HepG2 (cell line): ENCODE results near the gene TTPAL. TPM values are rescaled to one million over a fixed set of nuclear protein-coding genes. Genes with fewer than 3 reads are reported as not detected.
A peak's percentile ranks its signal among the peaks of the same experiment; 100 is the strongest.

Experiments used
- ATAC-seq: fragments of 200-7000 bp; cut with Tn5 transposase; 3 replicates; pipeline ENCODE4 v1.9.1; 2020; ENCODE audit warnings: mild to moderate bottlenecking, moderate library complexity
- Bru-seq: library from RNA; stranded (reverse); fragments of 400-500 nt; gene quantifications from one replicate; lab custom pipeline; 2021; lab: Mats Ljungman, UMichigan
- BruChase-seq, 2 experiments: library from RNA; stranded (reverse); fragments of 400-500 nt; gene quantifications; one replicate each; lab custom pipeline; 2021; lab: Mats Ljungman, UMichigan
- BruUV-seq: library from RNA; stranded (reverse); fragments of 400-500 nt; replicated peaks from 2 replicates; lab custom pipeline; 2021; lab: Mats Ljungman, UMichigan
- CTCF ChIA-PET: fragments of 300-600 bp; formaldehyde crosslinking; extraction: SDS; loops from one replicate; lab custom pipeline; 2021; ENCODE audit warnings: low total read pairs, inconsistent platforms, low intra/inter-chr PET ratio; lab: Yijun Ruan, JAX
- POLR2A ChIA-PET: fragments of 350-600 bp; sonication (Branson Sonifier 250); formaldehyde crosslinking; loops from one replicate; lab custom pipeline; 2020; ENCODE audit warnings: antibody characterized with exemption, inconsistent platforms; lab: Yijun Ruan, JAX
- DNase-seq: peaks from one replicate; pipeline ENCODE4 v3.0.0-alpha.2; 2015; ENCODE audit warnings: low spot score
- FAIRE-seq: peaks from 3 replicates; lab custom pipeline; 2011; peaks lifted over from hg19 to GRCh38; lab: Jason Lieb, UNC
- H2AFZ ChIP-seq: one replicate; pipeline ENCODE4 v1.6.1; 2011; ENCODE audit warnings: low read length, inconsistent platforms
- H3K27ac ChIP-seq: fragments of 300-600 bp; 3 replicates; pipeline ENCODE4 v1.8.0; 2011; ENCODE audit warnings: mixed run types, mild to moderate bottlenecking, mixed read lengths, low read length, inconsistent platforms; ENCODE audit not compliant: insufficient read depth; ENCODE audit errors: extremely low read length
- H3K27me3 ChIP-seq, 2 experiments: fragments of 200-600 bp in 1 of 2; 2 replicates in 1 of 2; 3 replicates in 1 of 2; pipeline versions ENCODE4 v1.6.0 to v1.8.0; 2011; ENCODE audit warnings: low read length in 2 of 2, mild to moderate bottlenecking in 2 of 2, moderate library complexity in 2 of 2, inconsistent platforms in 1 of 2; ENCODE audit not compliant: insufficient read depth in 2 of 2, control insufficient read depth in 1 of 2
- H3K36me3 ChIP-seq, 2 experiments: fragments of 200-600 bp in 1 of 2; replicated peaks in 1 of 2; 2 replicates in 1 of 2; 3 replicates in 1 of 2; pipeline versions ENCODE4 v1.5.1 to v1.8.0; 2011; ENCODE audit warnings: low read length in 2 of 2, inconsistent platforms in 1 of 2; ENCODE audit not compliant: insufficient read depth in 2 of 2, control insufficient read depth in 1 of 2
- H3K4me1 ChIP-seq: 2 replicates; pipeline ENCODE4 v1.5.1; 2012; ENCODE audit warnings: low read length, inconsistent platforms; ENCODE audit not compliant: insufficient read depth
- H3K4me2 ChIP-seq: 2 replicates; pipeline ENCODE4 v1.6.0; 2011; ENCODE audit warnings: low read depth, low read length, inconsistent platforms
- H3K4me3 ChIP-seq, 3 experiments: fragments of 200-600 bp in 1 of 3; sonication (generic), shearing (Covaris generic) in 1 of 3; replicated peaks in 1 of 3; 2 replicates each; pipeline ENCODE4 v1.5.1; 2011 to 2016; ENCODE audit warnings: low read length in 3 of 3, inconsistent platforms in 2 of 3, low read depth in 2 of 3, mild to moderate bottlenecking in 2 of 3, control low read depth in 1 of 3, mixed read lengths in 1 of 3; ENCODE audit not compliant: insufficient read depth in 1 of 3
- H3K79me2 ChIP-seq: one replicate; pipeline ENCODE4 v1.6.1; 2011; ENCODE audit warnings: low read length, inconsistent platforms; ENCODE audit not compliant: insufficient read depth
- H3K9ac ChIP-seq: 2 replicates; pipeline ENCODE4 v1.6.0; 2011; ENCODE audit warnings: mild to moderate bottlenecking, low read depth, low read length, inconsistent platforms; ENCODE audit not compliant: insufficient read depth
- H3K9me3 ChIP-seq: 2 replicates; pipeline ENCODE4 v1.5.1; 2012; ENCODE audit warnings: mild to moderate bottlenecking, low read length
- H4K20me1 ChIP-seq: 2 replicates; pipeline ENCODE4 v1.6.0; 2011; ENCODE audit warnings: inconsistent platforms, mild to moderate bottlenecking, low read length, moderate library complexity; ENCODE audit not compliant: insufficient read depth
- EZH2 ChIP-seq: conservative IDR thresholded peaks from 2 replicates; pipeline ENCODE4 v1.6.1; 2012; ENCODE audit warnings: mild to moderate bottlenecking, low read depth, low read length, moderate library complexity
- HDAC1 ChIP-seq: sonication (generic); formaldehyde crosslinking; IDR thresholded peaks from 2 replicates; pipeline ENCODE4 v1.5.1; 2020; ENCODE audit warnings: mild to moderate bottlenecking, missing genetic modification reagents
- HES4 ChIP-seq: sonication (generic); formaldehyde crosslinking; IDR thresholded peaks from 2 replicates; pipeline ENCODE4 v1.9.0; 2021; ENCODE audit warnings: mild to moderate bottlenecking, missing genetic modification reagents, borderline replicate concordance
- NCOA2 ChIP-seq: sonication (generic); formaldehyde crosslinking; IDR thresholded peaks from 2 replicates; pipeline ENCODE4 v1.8.0; 2022; ENCODE audit warnings: inconsistent platforms
- REXO4 ChIP-seq: sonication (generic); formaldehyde crosslinking; IDR thresholded peaks from 2 replicates; pipeline ENCODE4 v1.8.0; 2022; ENCODE audit warnings: missing genetic modification reagents, mild to moderate bottlenecking, borderline replicate concordance
- SPEN ChIP-seq: sonication (generic); formaldehyde crosslinking; IDR thresholded peaks from 2 replicates; pipeline ENCODE4 v1.5.1; 2020; ENCODE audit warnings: low read depth, mild to moderate bottlenecking, missing genetic modification reagents
- TEF ChIP-seq: sonication (generic); formaldehyde crosslinking; IDR thresholded peaks from 2 replicates; pipeline ENCODE4 v1.5.0; 2020; ENCODE audit warnings: missing genetic modification reagents
- TOE1 ChIP-seq: sonication (generic); formaldehyde crosslinking; IDR thresholded peaks from 2 replicates; pipeline ENCODE4 v1.4.0; 2020; ENCODE audit warnings: mild to moderate bottlenecking, missing genetic modification reagents
- ZBTB1 ChIP-seq: sonication (generic); formaldehyde crosslinking; IDR thresholded peaks from 2 replicates; pipeline ENCODE4 v1.4.0; 2020; ENCODE audit warnings: missing genetic modification reagents, borderline replicate concordance
- ZFY ChIP-seq: sonication (generic); formaldehyde crosslinking; IDR thresholded peaks from 2 replicates; pipeline ENCODE4 v1.4.0; 2020; ENCODE audit warnings: missing genetic modification reagents
- ZNF24 ChIP-seq: fragments of 450-650 bp; IDR thresholded peaks from 2 replicates; pipeline ENCODE4 v1.6.1; 2017; ENCODE audit warnings: antibody characterized with exemption, mild to moderate bottlenecking
- WGBS: methylation state at CpG from one replicate; pipeline ENCODE4 v1.1.6; 2017; ENCODE audit warnings: low lambda C conversion rate; 5-methylcytosine and 5-hydroxymethylcytosine counted together
- in situ Hi-C: cut with HindIII; loops from 2 replicates; pipeline ENCODE4 v1.10.0; 2017; ENCODE audit warnings: low pct_unique_long_range_greater_than_20kb; ENCODE audit not compliant: extremely low pct_ligation_motif_present
- intact Hi-C: fragments of 100-400 bp; cut with micrococcal nuclease; formaldehyde crosslinking; loops from one replicate; pipeline ENCODE4 v1.10.0; 2022; ENCODE audit not compliant: unreplicated experiment
- long read RNA-seq, 2 experiments: library from RNA in 1 of 2; library from polyadenylated mRNA in 1 of 2; stranded (forward) in 1 of 2; unstranded in 1 of 2; transcript quantifications; one replicate each; pipeline ENCODE4 v2.0.0, GENCODE V29; 2019 to 2022
- polyA minus RNA-seq, 3 experiments: library from RNA; depleted of rRNA, polyadenylated mRNA; stranded (reverse); fragments of >200 nt; gene quantifications; 2 replicates each; pipeline ENCODE4 v1.2.3, GENCODE V29; 2011; ENCODE audit warnings: low replicate concordance in 1 of 3
- polyA plus RNA-seq, 8 experiments: library from polyadenylated mRNA; depleted of rRNA in 3 of 8; stranded (reverse) in 7 of 8; unstranded in 1 of 8; fragments of >200 nt; fragmentation: Illumina TruSeq in 4 of 8; extraction: Trizol in 4 of 8; gene quantifications; 2 replicates each; pipeline versions ENCODE4 v1.2.1 to v1.2.3, GENCODE V29; 2011 to 2016; ENCODE audit warnings: low read depth in 4 of 8, missing spikeins in 1 of 8, mixed read lengths in 1 of 8; ENCODE audit not compliant: insufficient read depth in 1 of 8
- total RNA-seq, 5 experiments: library from RNA; depleted of rRNA; stranded (reverse); fragments of >200 nt; fragmentation: Illumina TruSeq; extraction: Trizol; gene quantifications; 2 replicates each; pipeline ENCODE4 v1.2.3, GENCODE V29; 2016; ENCODE audit warnings: low read depth in 1 of 5
- TF ChIP-seq, protein P1 (sequence below): sonication (generic); formaldehyde crosslinking; IDR thresholded peaks from 2 replicates; pipeline ENCODE4 v1.4.0; 2020; ENCODE audit warnings: missing genetic modification reagents

Gene TTPAL, protein sequence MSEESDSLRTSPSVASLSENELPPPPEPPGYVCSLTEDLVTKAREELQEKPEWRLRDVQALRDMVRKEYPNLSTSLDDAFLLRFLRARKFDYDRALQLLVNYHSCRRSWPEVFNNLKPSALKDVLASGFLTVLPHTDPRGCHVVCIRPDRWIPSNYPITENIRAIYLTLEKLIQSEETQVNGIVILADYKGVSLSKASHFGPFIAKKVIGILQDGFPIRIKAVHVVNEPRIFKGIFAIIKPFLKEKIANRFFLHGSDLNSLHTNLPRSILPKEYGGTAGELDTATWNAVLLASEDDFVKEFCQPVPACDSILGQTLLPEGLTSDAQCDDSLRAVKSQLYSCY
- 18.8 and 25.0 TPM in 2 replicates for total RNA-seq (2016; rRNA removed; fragmentation: Illumina TruSeq; extraction: Trizol)
- total RNA-seq (2016; cell fraction: cytosol; rRNA removed; fragmentation: Illumina TruSeq; extraction: Trizol; ENCODE audit: low read depth) = 5.5 and 6.4 TPM in 2 replicates
- total RNA-seq (2016; cell fraction: insoluble cytoplasmic fraction; rRNA removed; fragmentation: Illumina TruSeq; extraction: Trizol) = 18.9 and 20.5 TPM in 2 replicates
- 9.4 and 11.1 TPM in 2 replicates for total RNA-seq (2016; cell fraction: membrane; rRNA removed; fragmentation: Illumina TruSeq; extraction: Trizol)
- 12.8 and 13.9 TPM in 2 replicates for total RNA-seq (2016; cell fraction: nucleus; rRNA removed; fragmentation: Illumina TruSeq; extraction: Trizol)
- 4.3 and 6.5 TPM in 2 replicates for polyA plus RNA-seq (2011; rRNA removed)
- polyA plus RNA-seq (2011; cell fraction: cytosol; rRNA removed) = 2.9 and 4.0 TPM in 2 replicates
- polyA plus RNA-seq (2011; cell fraction: nucleus; rRNA removed) = 7.3 and 9.9 TPM in 2 replicates
- 6.4 and 9.2 TPM in 2 replicates for polyA plus RNA-seq (2012)
- polyA plus RNA-seq (2016; cell fraction: cytosol; fragmentation: Illumina TruSeq; extraction: Trizol; ENCODE audit: low read depth) = 0.79 and 1.3 TPM in 2 replicates
- 16.0 and 18.5 TPM in 2 replicates for polyA plus RNA-seq (2016; cell fraction: insoluble cytoplasmic fraction; fragmentation: Illumina TruSeq; extraction: Trizol; ENCODE audit: low read depth)
- 3.7 and 4.2 TPM in 2 replicates for polyA plus RNA-seq (2016; cell fraction: membrane; fragmentation: Illumina TruSeq; extraction: Trizol; ENCODE audit: low read depth)
- 19.0 and 22.5 TPM in 2 replicates for polyA plus RNA-seq (2016; cell fraction: nucleus; fragmentation: Illumina TruSeq; extraction: Trizol; ENCODE audit: insufficient read depth, low read depth)
- polyA minus RNA-seq (2011; rRNA and poly(A)+ RNA removed; ENCODE audit: low replicate concordance) = 13.1 and 21.0 TPM in 2 replicates
- polyA minus RNA-seq (2011; cell fraction: cytosol; rRNA and poly(A)+ RNA removed) = 5.7 and 6.9 TPM in 2 replicates
- polyA minus RNA-seq (2011; cell fraction: nucleus; rRNA and poly(A)+ RNA removed) = 6.1 and 6.7 TPM in 2 replicates
- percentile 75 among the genes with signal in this experiment for Bru-seq, nascent RNA
- percentile 83 among the genes with signal in this experiment for BruChase-seq, experiment 1, labeled RNA remaining after a 6-hour chase
- percentile 82 among the genes with signal in this experiment for BruChase-seq, experiment 2, labeled RNA remaining after a 2-hour chase
- long read RNA-seq, experiment 1, full-length matches to known transcripts = 6 of 9 reads
- long read RNA-seq, experiment 1, partial matches to known transcripts = 0 of 9 reads
- long read RNA-seq, experiment 1, other reads (novel, unspliced or antisense) = 3 of 9 reads
- long read RNA-seq, experiment 2, full-length matches to known transcripts = 3 of 26 reads
- long read RNA-seq, experiment 2, partial matches to known transcripts = 0 of 26 reads
- long read RNA-seq, experiment 2, other reads (novel, unspliced or antisense) = 23 of 26 reads

- Histone ChIP-seq H3K27me3 (no peaks in the 10 kb centered on the region; a peak in 1 of 5 replicates), H3K9me3 (no peaks in the 10 kb centered on the region), H4K20me1 (no peaks in the 10 kb centered on the region), H3K4me2 (peak within 1 kb of the TSS; percentile 99), H3K36me3 (peaks cover 5 to 13% of the 10 kb centered on the region in 2 experiments; a peak in 4 of 5 replicates), H3K4me3 (peak within 1 kb of the TSS; percentile 74 to 86 (median 82)), H2AFZ (peak within 1 kb of the TSS; percentile 82), H3K27ac (peak within 1 kb of the TSS; percentile 52), H3K9ac (peak within 1 kb of the TSS; percentile 80), H3K4me1 (peaks cover 46% of the 10 kb centered on the region), H3K79me2 (peaks cover 12% of the 10 kb centered on the region)
- DNase-seq = peak; percentile 89
- ChIA-PET CTCF (interaction anchor here (1.0 to 2.4 kb wide), 3 partner anchors 46 to 134 kb away, joined by 3 to 24 read pairs (median 4); partner anchors contain the start of gene SERINC3), POLR2A (interaction anchor here (0.6 to 3.3 kb wide), 31 partner anchors 11 to 270 kb away, joined by 3 to 19 read pairs (median 4); partner anchors contain the start of genes ADA, FITM2, HNF4A and OSER1)
- in situ Hi-C loops = loop anchor here (5.0 to 10.0 kb wide), 2 partner anchors 131 to 361 kb away; no protein-coding TSS in a partner anchor
- 1% methylated on average over 54 of the region's 55 CpGs for WGBS
- BruUV-seq = TSS peak; percentile 74
- peak; percentile 96 for ATAC-seq
- peak; percentile 69 for FAIRE-seq
- intact Hi-C loops = loop anchor here (1.0 to 2.0 kb wide), 2 partner anchors 47 to 134 kb away; partner anchors contain the start of gene SERINC3
- TF ChIP-seq HES4 (CRISPR knock-in tag) = peak; percentile 98
- TF ChIP-seq ZBTB1 (CRISPR knock-in tag) = peak; percentile 25; the same call in 1 of the 2 replicates
- no peak for TF ChIP-seq EZH2
- TF ChIP-seq ZNF24 = no peak
- 0 out of 2 replicates have a peak, but pooled peaks have one; percentile 16 for TF ChIP-seq TEF
- TF ChIP-seq NCOA2 (CRISPR knock-in tag) = peak; percentile 71
- TF ChIP-seq HDAC1 (CRISPR knock-in tag) = peak; percentile 99
- peak; percentile 97 for TF ChIP-seq ZFY
- no peak for TF ChIP-seq REXO4 (CRISPR knock-in tag)
- TF ChIP-seq, protein P1, sequence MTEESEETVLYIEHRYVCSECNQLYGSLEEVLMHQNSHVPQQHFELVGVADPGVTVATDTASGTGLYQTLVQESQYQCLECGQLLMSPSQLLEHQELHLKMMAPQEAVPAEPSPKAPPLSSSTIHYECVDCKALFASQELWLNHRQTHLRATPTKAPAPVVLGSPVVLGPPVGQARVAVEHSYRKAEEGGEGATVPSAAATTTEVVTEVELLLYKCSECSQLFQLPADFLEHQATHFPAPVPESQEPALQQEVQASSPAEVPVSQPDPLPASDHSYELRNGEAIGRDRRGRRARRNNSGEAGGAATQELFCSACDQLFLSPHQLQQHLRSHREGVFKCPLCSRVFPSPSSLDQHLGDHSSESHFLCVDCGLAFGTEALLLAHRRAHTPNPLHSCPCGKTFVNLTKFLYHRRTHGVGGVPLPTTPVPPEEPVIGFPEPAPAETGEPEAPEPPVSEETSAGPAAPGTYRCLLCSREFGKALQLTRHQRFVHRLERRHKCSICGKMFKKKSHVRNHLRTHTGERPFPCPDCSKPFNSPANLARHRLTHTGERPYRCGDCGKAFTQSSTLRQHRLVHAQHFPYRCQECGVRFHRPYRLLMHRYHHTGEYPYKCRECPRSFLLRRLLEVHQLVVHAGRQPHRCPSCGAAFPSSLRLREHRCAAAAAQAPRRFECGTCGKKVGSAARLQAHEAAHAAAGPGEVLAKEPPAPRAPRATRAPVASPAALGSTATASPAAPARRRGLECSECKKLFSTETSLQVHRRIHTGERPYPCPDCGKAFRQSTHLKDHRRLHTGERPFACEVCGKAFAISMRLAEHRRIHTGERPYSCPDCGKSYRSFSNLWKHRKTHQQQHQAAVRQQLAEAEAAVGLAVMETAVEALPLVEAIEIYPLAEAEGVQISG = peak; percentile 93
- TF ChIP-seq TOE1 (CRISPR knock-in tag) = 0 out of 2 replicates have a peak, but pooled peaks have one; percentile 40
- TF ChIP-seq SPEN (CRISPR knock-in tag) = peak; percentile 100
These were observed at the start of gene TTPAL for GRCh38 chr20:44475694-44476560. Gene TTPAL, plus strand, starts transcription at chr20:44475874. Its CDS starts 4,126 bp downstream, at chr20:44480000.
